Activated effector memory CD4-positive, alpha-beta T cell treated with anti-CD3 and anti-CD28 coated beads, Interleukin-2, amount 50 U/mL, for 16 hours (primary cell): ENCODE data around the gene ZBTB26.
"Not testable (repeated sequence)": the region's sequence is repeated elsewhere in the genome, so short reads cannot be mapped to it uniquely, and the experiment has no call there.

Experiments used
- DNase-seq: peaks from one replicate; pipeline ENCODE4 v3.0.0-alpha.2; 2020

The ZBTB26 gene

DNA sequence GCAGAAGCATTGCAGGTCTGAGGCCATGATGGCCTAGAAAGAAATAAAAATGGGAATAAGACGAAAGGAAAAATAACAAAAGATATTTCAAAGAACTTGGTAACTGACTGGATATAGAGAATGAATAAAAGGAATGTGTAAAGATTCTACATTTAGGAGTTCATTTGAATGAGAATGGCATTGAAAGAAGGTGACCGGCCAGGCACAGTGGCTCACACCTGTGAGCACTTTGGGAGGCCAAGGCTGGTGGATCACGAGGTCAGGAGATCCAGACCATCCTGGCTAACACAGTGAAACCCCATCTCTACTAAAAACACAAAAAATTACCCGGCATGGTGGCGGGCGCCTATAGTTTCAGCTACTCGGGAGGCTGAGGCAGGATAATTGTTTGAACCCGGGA is 8.6 kb downstream of the ZBTB26 start:
- DNase-seq, result no peak

GRCh38 chr9:122918310-122918709 is 13.0 kb downstream of the ZBTB26 start:
- no peak for DNase-seq

DNA sequence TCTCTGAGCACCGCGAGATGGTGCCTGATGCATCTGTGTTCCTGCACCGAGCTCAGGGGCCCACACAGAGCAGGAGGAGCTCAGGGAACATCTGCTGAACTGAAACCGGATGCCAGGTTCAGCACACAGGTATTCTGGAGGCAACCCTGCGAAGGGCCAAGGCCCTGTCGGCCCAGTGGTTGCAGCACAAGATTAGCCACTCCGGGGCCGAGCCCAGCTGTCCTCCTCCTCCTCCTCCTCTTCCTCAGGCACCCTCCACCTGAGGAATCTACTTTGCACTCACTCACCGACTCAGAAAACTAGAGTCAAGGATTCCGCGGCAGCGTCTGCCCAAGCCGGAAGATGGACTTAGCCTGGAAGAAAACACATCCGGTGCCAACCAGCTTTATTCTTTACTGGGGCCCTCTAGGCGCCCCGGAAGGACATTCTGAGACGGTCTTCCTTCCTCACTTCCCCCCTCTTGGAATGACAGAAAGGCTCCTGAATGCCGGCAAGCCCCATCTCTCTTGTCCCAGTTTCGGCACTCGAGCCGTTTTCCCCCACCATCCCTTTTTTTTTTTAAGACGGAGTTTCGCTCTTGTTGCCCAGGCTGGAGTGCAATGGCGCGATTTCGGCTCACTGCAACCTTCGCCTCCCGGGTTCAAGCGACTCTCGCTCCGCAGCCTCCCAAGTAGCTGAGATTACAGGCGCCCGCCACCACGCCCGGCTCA is 18.2 kb downstream of the ZBTB26 start, which contains the start of gene ZBTB6:
ZBTB6 (minus strand) TSS at position 360 of the 710 bp plus-strand sequence. CDS start 1,251 bp downstream, outside the sequence.
- DNase-seq, result peak; percentile 88

GRCh38 chr9:122912671-122912963 is 18.7 kb downstream of the ZBTB26 start:
- no peak for DNase-seq

DNA sequence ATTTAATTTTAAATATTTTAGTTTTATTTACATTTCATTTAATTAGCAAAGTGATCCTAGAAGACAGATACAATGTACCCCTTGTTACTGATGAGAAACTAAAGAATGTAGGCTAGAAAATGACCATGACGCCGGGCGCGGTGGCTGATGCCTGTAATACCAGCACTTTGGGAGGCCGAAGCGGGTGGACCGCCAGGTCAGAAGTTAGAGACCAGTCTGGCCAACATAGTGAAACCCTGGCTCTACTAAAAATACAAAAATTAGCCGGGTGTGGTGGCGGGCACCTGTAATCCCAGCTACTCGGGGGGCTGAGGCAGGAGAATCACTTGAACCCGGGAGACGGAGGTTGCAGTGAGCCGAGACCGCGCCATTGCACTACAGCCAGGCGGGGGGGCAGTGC is 25.2 kb downstream of the ZBTB26 start:
- not testable (repeated sequence) for DNase-seq

DNA sequence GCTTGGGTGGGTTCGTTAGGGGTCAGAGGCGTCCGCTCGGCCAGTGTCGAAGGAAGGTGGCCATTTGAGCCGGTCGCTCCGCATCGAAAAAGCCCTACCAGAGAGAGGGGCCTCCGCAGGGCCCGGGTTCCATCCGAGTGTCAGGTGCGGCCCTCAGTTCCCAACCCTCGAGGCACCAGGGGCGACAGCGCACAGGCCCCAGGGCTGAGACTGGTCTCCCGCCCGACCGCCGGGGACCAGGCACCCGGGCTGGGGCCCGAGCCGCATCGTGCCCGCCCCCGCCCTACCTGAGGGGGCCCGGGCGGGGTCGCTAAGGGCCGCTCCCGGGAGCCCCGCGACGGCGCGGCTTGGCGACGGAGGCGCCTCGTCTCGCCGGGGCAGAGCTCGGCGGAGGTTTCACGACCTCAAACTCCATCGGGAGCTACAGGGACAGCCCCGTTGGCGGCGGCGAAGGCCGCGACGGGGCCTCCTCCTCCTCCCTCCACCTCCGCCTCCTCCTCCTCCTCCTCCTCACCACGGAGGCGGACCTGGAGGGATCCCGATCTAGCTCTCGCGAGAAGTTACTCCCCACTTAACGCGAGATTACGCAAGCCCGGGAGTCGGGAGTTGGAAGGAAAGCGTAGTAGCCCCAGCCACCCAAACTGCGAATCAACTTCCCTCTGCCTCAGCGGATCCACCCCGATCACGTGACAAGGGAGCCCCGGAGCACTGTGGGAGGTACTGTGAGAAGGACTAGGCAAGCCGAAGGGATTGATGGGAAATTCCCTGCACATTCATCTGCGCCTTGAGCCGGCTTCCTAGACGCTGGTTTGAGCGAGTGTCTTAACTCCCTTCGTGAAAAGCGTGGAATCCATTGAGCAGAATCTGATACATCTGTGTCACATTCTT is 26.2 kb downstream of the ZBTB26 start, which contains the start of gene RC3H2:
RC3H2 (minus strand) TSS at position 537 of the 888 bp plus-strand sequence. CDS start 7,850 bp downstream, outside the sequence.
- DNase-seq, result peak; percentile 99

- peak; percentile 73 for DNase-seq
Observed at GRCh38 chr9:122904466-122904822, 26.9 kb downstream of the ZBTB26 start.

- no peak for DNase-seq
Observed at GRCh38 chr9:122900791-122901190, 30.5 kb downstream of the ZBTB26 start.

DNA sequence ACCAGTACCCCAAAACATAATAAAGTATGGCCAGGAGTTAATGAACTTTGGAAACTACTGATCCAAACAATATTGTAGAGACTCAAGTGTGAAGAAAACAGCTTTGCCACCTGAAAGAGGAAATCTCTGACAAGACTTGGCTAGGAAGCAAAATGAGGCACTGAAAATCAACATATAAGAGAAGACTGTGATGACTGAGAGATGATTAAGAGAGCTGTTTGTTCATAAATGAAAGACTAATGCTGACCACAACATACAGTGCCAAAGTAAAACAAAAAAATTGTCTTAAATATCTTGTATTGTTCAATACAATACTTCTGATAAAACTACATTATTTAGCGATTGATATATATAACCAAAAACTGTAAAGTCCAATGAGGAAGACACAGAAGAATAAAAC is 33.3 kb downstream of the ZBTB26 start:
- no peak for DNase-seq

DNA sequence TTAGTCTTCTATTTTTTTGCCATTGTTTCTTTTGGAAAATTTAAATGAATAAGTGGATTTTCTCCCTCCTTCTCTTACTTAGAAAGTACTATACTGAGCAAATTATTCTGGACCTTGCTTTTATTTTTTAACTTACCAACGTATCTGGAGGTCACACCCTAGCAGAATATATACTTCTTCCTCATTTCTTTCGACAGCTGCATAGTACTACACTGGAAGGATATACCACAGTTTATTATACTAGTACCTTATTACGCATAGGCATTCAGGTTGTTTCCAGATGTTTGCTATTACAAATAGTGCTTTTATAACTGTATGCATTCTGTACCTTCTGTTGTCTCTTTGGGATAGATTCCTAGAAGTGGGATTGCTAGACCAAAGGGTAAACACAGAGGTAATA is 42.8 kb downstream of the ZBTB26 start:
- no peak for DNase-seq

- DNase-seq, result no peak
Observed at GRCh38 chr9:122883125-122883524, 48.2 kb downstream of the ZBTB26 start.

GRCh38 chr9:122879443-122879842 is 51.9 kb downstream of the ZBTB26 start:
- no peak for DNase-seq

GRCh38 chr9:122875523-122875922 is 55.8 kb downstream of the ZBTB26 start:
- no peak for DNase-seq

DNA sequence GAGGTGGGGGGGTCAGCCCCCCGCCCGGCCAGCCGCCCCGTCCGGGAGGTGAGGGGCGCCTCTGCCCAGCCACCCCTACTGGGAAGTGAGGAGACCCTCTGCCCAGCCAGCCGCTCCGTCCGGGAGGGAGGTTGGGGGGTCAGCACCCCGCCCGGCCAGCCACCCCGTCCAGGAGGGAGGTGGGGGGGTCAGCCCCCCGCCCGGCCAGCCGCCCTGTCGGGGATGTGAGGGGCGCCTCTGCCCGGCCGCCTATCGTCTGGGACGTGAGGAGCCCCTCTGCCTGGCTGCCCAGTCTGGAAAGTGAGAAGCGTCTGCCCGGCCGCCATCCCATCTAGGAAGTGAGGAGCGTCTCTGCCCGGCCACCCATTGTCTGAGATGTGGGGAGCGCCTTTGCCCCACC is 64.0 kb downstream of the ZBTB26 start:
- DNase-seq, result not testable (repeated sequence)

- no peak for DNase-seq
Observed at GRCh38 chr9:122866079-122866478, 65.2 kb downstream of the ZBTB26 start.
